HG02884 (cell line): ENCODE results near the gene STAG1.
"Not testable (repeated sequence)": the region's sequence is repeated elsewhere in the genome, so short reads cannot be mapped to it uniquely, and the experiment has no call there.

Source experiments
- ATAC-seq: cut with Tn5 transposase; IDR thresholded peaks from one replicate; pipeline ENCODE4 v1.9.1; 2021; ENCODE audit warnings: mild to moderate bottlenecking, moderate library complexity; ENCODE audit not compliant: unreplicated experiment

The STAG1 gene

GRCh38 chr3:136752172-136752421, at the start of gene STAG1:
Gene STAG1, minus strand, starts transcription at chr3:136752378. Its CDS starts 121,480 bp downstream, at chr3:136630898.
- no peak for ATAC-seq

GRCh38 chr3:136801146-136801545, 49.0 kb upstream of the STAG1 start:
- not testable (repeated sequence) for ATAC-seq

- no peak for ATAC-seq
Observed at GRCh38 chr3:136792556-136793330, 40.6 kb upstream of the STAG1 start.

- ATAC-seq, result no peak
Observed at GRCh38 chr3:136790786-136791185, 38.6 kb upstream of the STAG1 start.

- no peak for ATAC-seq
Observed at GRCh38 chr3:136789976-136790375, 37.8 kb upstream of the STAG1 start.

GRCh38 chr3:136788154-136788553, 36.0 kb upstream of the STAG1 start:
- no peak for ATAC-seq

GRCh38 chr3:136787349-136787748, 35.2 kb upstream of the STAG1 start:
- ATAC-seq, result peak; percentile 48

GRCh38 chr3:136783708-136784191, 31.6 kb upstream of the STAG1 start:
- ATAC-seq, result no peak

GRCh38 chr3:136780741-136781140, 28.6 kb upstream of the STAG1 start:
- ATAC-seq, result no peak

GRCh38 chr3:136778865-136779264, 26.7 kb upstream of the STAG1 start:
- ATAC-seq, result no peak

- no peak for ATAC-seq
Observed at GRCh38 chr3:136772709-136773108, 20.5 kb upstream of the STAG1 start.

GRCh38 chr3:136758160-136759102, 6.3 kb upstream of the STAG1 start:
- ATAC-seq, result not testable (repeated sequence)

GRCh38 chr3:136755192-136755591, 3.0 kb upstream of the STAG1 start:
- no peak for ATAC-seq

- no peak for ATAC-seq
Observed at GRCh38 chr3:136753326-136753939, 1.3 kb upstream of the STAG1 start.

GRCh38 chr3:136752422-136753325, 496 bp upstream of the STAG1 start:
- ATAC-seq, result peak; percentile 78

GRCh38 chr3:136751316-136752171, 634 bp downstream of the STAG1 start:
- ATAC-seq, result peak; percentile 10

GRCh38 chr3:136750897-136751315, 1.3 kb downstream of the STAG1 start:
- ATAC-seq, result no peak

- no peak for ATAC-seq
Observed at GRCh38 chr3:136750209-136750896, 1.8 kb downstream of the STAG1 start.

- not testable (repeated sequence) for ATAC-seq
Observed at GRCh38 chr3:136749602-136750001, 2.6 kb downstream of the STAG1 start.
